ENCODE measurements around the gene SEMA6B. TPM values are rescaled to one million over a fixed set of nuclear protein-coding genes. Genes with fewer than 3 reads are reported as not detected.

SEMA6B gene
- total and polyA plus RNA-seq, 2 of the 8 experiments (the other 6 are each of a cell fraction or from before 2014, with no cell fraction given) = 31.3 to 54.4 TPM

GRCh38 chr19:4586691-4587090 is 27.2 kb upstream of the SEMA6B start:
- Histone ChIP-seq H3K79me2 (ENCODE audit: control insufficient read depth in 1 of 2, insufficient read depth in 2 of 2, low read length in 2 of 2) (no peaks in the 10 kb centered on the region), H3K4me1 (replicated peaks in 1 of 4; ENCODE audit: control insufficient read depth in 3 of 4, insufficient read depth in 4 of 4, low read length in 3 of 4) (peaks cover 0 to 8% (median 5%) of the 10 kb centered on the region in 4 experiments; a peak in 6 of 7 replicates), H3K4me3 (ENCODE audit: extremely low read depth in 1 of 4, insufficient read depth in 2 of 4, low read depth in 3 of 4, low read length in 4 of 4) (no peak overlapping the region), H3K4ac (replicated peaks; ENCODE audit: insufficient read length, low read depth, low read length) (no peak overlapping the region), H2BK12ac (ENCODE audit: low read depth, low read length) (0 out of 2 replicates have a peak overlapping the region, but pooled peaks have one; percentile 68), H3K9me3 (ENCODE audit: insufficient read depth in 2 of 2, low read depth in 1 of 2, low read length in 1 of 2) (no peaks in the 10 kb centered on the region), H3K27ac (ENCODE audit: low read depth, low read length) (no peak overlapping the region), H3K9ac (replicated peaks in 1 of 4; ENCODE audit: extremely low read depth in 1 of 4, low read depth in 3 of 4, low read length in 3 of 4) (no peak overlapping the region; a peak in 1 of 7 replicates), H3K23ac (ENCODE audit: insufficient read length) (no peak overlapping the region), H3K56ac (replicated peaks; ENCODE audit: insufficient read length, low read depth, low read length) (no peak overlapping the region), H3K36me3 (ENCODE audit: control insufficient read depth in 2 of 4, insufficient read depth in 4 of 4, low read length in 3 of 4) (no peaks in the 10 kb centered on the region), H4K8ac (ENCODE audit: extremely low read depth, insufficient read depth, low read length) (no peak overlapping the region), H4K91ac (replicated peaks; ENCODE audit: insufficient read length, low read length) (no peak overlapping the region), H4K20me1 (replicated peaks in 1 of 2; ENCODE audit: control insufficient read depth in 1 of 2, insufficient read depth in 2 of 2, low read length in 2 of 2) (peaks cover 0 to 2% of the 10 kb centered on the region in 2 experiments), H3K27me3 (replicated peaks in 1 of 4; ENCODE audit: control insufficient read depth in 3 of 4, extremely low read depth in 1 of 4, insufficient read depth in 3 of 4, low read length in 3 of 4) (peaks cover 0 to 12% (median 8%) of the 10 kb centered on the region in 4 experiments; a peak in 4 of 7 replicates), H2AFZ (ENCODE audit: low read length) (no peak overlapping the region), H3K23me2 (ENCODE audit: low read depth, low read length) (peaks cover 3% of the 10 kb centered on the region), H3K79me1 (ENCODE audit: low read depth, low read length) (no peaks in the 10 kb centered on the region), H3K14ac (ENCODE audit: insufficient read length) (no peak overlapping the region), H3K18ac (ENCODE audit: extremely low read depth, low read length) (no peak overlapping the region), H4K5ac (ENCODE audit: insufficient read length, low read depth, low read length) (no peak overlapping the region), H3K4me2 (ENCODE audit: insufficient read depth in 1 of 2, low read depth in 2 of 2, low read length in 2 of 2) (no peak overlapping the region), H2BK15ac (ENCODE audit: low read length) (peak overlapping the region; percentile 29), H2AK5ac (ENCODE audit: low read depth, low read length) (no peak overlapping the region), H2BK20ac (ENCODE audit: low read length) (peak overlapping the region; percentile 61; the same call in 1 of the 2 replicates), H2BK120ac (replicated peaks; ENCODE audit: low read depth, low read length) (no peak overlapping the region), H2BK5ac (ENCODE audit: low read depth, low read length) (no peak overlapping the region)
- 88% methylated on average over 6 of the region's 6 CpGs; no CpG with 5 or more reads in 1 of the 2 experiments for WGBS, 2 experiments (ENCODE audit: extremely low coverage in 1 of 2, insufficient coverage in 1 of 2, insufficient read length in 1 of 2, insufficient replicate concordance in 2 of 2, low coverage in 1 of 2, low lambda C conversion rate in 2 of 2, missing lambda C conversion rate in 1 of 2)
- no peak for TF ChIP-seq SRF (IDR thresholded peaks at IDR 0.05; ENCODE audit: low read depth, low read length)
- no peak for TF ChIP-seq USF2 (IDR thresholded peaks at IDR 0.05; ENCODE audit: low read length)
- no peak for TF ChIP-seq NANOG (IDR thresholded peaks at IDR 0.05; ENCODE audit: insufficient read depth, low read depth, low read length, poor library complexity, severe bottlenecking)
- no peak for TF ChIP-seq JUN (IDR thresholded peaks at IDR 0.05; ENCODE audit: low read depth, low read length)
- FAIRE-seq = no peak
- CTCF ChIA-PET (ENCODE audit: partially characterized antibody) = interaction anchor here (1.0 to 8.6 kb wide), 9 partner anchors 10 to 91 kb away, joined by 3 to 49 read pairs (median 10); no protein-coding TSS in a partner anchor
- DNase-seq (ENCODE audit: low read depth in 1 of 2, low spot score in 2 of 2) = no peak
- POLR2A ChIA-PET (ENCODE audit: partially characterized antibody) = interaction anchor here (0.6 to 4.1 kb wide), 5 partner anchors 11 to 51 kb away, joined by 3 to 19 read pairs (median 4); no protein-coding TSS in a partner anchor

Measured in H1 (cell line).